Transverse colon (tissue), 4 donors: ENCODE results near the gene FXYD2.

Source experiments
- EP300 ChIP-seq: sonication (generic); formaldehyde crosslinking; IDR thresholded peaks from one replicate; pipeline ENCODE4 v1.6.1; 2017; ENCODE audit warnings: antibody characterized with exemption, low read depth
- POLR2A ChIP-seq: fragments of 450-650 bp; IDR thresholded peaks from one replicate; pipeline ENCODE4 v1.6.1; 2016; ENCODE audit warnings: antibody characterized with exemption, mild to moderate bottlenecking, moderate library complexity
- POLR2AphosphoS5 ChIP-seq, 3 donors: sonication (generic); formaldehyde crosslinking; IDR thresholded peaks; one replicate each; pipeline ENCODE4 v1.6.1; 2016; ENCODE audit warnings: antibody characterized with exemption in 3 of 3
- TF ChIP-seq, protein P1 (sequence below), 5 experiments: fragments of 200-600 bp in 3 of 5; fragments of 450-650 bp in 2 of 5; sonication (generic) in 3 of 5; IDR thresholded peaks; 1 replicate in 2 of 5; 2 replicates in 3 of 5; pipeline ENCODE4 v1.5.1; 2016 to 2017; ENCODE audit warnings: antibody characterized with exemption in 5 of 5, inconsistent platforms in 3 of 5, mild to moderate bottlenecking in 2 of 5, moderate library complexity in 1 of 5

DNA sequence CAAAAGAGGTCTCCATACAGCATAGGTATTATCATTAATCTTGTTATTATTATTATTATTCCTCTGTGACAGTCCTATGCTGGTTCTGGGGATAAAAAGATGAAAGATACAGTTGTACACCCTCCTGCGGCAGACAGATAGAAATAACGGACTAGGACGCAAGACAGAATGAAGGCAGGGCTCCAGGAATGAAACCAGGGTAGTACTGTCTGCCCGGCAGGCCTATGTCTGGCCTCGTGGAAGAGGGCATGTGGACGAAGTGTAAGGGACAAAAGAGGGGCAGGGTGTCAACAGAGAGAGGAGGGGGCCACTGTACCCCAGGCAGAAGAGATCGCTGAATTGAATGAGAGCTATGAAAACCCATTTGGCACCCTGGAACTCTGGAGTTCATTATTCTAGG lies 52.7 kb downstream of the FXYD2 start:
- TF ChIP-seq POLR2A (no peak), POLR2AphosphoS5 (IDR thresholded peaks at IDR 0.05) (no peak), EP300 (no peak)
- TF ChIP-seq, protein P1, sequence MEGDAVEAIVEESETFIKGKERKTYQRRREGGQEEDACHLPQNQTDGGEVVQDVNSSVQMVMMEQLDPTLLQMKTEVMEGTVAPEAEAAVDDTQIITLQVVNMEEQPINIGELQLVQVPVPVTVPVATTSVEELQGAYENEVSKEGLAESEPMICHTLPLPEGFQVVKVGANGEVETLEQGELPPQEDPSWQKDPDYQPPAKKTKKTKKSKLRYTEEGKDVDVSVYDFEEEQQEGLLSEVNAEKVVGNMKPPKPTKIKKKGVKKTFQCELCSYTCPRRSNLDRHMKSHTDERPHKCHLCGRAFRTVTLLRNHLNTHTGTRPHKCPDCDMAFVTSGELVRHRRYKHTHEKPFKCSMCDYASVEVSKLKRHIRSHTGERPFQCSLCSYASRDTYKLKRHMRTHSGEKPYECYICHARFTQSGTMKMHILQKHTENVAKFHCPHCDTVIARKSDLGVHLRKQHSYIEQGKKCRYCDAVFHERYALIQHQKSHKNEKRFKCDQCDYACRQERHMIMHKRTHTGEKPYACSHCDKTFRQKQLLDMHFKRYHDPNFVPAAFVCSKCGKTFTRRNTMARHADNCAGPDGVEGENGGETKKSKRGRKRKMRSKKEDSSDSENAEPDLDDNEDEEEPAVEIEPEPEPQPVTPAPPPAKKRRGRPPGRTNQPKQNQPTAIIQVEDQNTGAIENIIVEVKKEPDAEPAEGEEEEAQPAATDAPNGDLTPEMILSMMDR (IDR thresholded peaks at IDR 0.05), result no peak
